Subcutaneous adipose tissue (tissue), 4 donors: ENCODE data around the gene TMPRSS12. TPM values are rescaled to one million over a fixed set of nuclear protein-coding genes. Genes with fewer than 3 reads are reported as not detected.

ENCODE experiments used
- CTCF ChIP-seq: fragments of 450-650 bp; IDR thresholded peaks from one replicate; pipeline ENCODE4 v1.5.1; 2016; ENCODE audit warnings: low read depth, mild to moderate bottlenecking, control low read depth, antibody characterized with exemption, moderate library complexity
- total RNA-seq, 4 donors: library from RNA; depleted of rRNA; stranded (reverse); fragments of >200 nt; gene quantifications; one replicate each; pipeline ENCODE4 v1.1.0, GENCODE V29; 2016

The TMPRSS12 gene
- total RNA-seq: not detected

- no peak for TF ChIP-seq CTCF
These were observed at the start of gene TMPRSS12 for GRCh38 chr12:50842637-50843493. TMPRSS12 (plus strand) TSS chr12:50842926; CDS start chr12:50842965, 39 bp downstream.

- TF ChIP-seq CTCF: no peak
These were observed 42.8 kb upstream of the TMPRSS12 start for GRCh38 chr12:50799908-50800307.

DNA sequence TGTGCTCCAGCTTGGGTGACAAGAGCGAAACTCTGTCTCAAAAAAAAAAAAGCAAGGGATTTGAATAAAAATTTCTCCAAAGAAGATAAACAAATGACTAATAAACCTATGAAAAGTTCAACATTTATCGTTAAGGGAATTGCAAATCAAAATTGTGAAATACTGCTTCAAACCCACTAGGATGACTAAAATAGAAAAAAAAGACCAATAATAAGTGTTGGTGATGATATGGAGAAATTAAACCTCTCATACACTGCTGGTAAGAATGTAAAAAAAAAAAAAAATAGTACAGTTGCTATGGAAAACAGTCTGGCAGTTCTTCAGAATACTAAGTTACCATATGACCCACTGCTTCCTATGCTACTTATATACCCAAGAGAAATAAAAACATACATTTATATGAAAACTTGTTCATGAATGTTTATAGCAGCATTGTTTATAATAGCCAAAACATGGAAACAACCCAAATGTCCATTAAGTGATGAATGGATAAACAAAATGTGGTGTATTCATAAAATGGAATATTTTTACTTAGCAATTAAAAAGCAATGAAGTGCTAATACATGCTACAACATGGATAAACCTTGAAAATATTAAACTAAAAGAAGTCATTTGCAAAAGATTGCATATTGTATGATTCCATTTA is 39.4 kb upstream of the TMPRSS12 start:
- TF ChIP-seq CTCF: no peak

- no peak for TF ChIP-seq CTCF
These were observed 36.5 kb upstream of the TMPRSS12 start for GRCh38 chr12:50806176-50806575.

DNA sequence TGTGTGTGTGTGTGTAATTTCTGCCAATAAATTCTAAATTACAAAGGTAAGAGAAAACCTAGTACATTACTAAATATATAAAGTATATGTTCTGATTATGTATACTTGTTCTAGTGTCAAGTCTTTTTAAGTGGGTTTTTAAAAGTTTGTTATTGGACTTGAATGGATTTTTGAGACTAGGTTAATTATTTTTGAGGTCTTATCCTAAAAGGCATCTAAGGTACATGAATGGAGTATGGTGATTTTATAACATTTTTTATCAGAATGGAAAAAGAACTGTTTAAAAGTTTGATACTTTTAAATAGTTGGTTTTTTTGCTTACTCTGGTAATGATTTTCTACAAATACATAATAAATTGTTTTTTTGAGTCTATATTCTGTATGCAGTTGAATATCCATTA is 22.5 kb upstream of the TMPRSS12 start:
- TF ChIP-seq CTCF: no peak

- no peak for TF ChIP-seq CTCF
These were observed 20.6 kb upstream of the TMPRSS12 start for GRCh38 chr12:50822082-50822481.

GRCh38 chr12:50824914-50825313 is 17.8 kb upstream of the TMPRSS12 start:
- no peak for TF ChIP-seq CTCF
